Duodenal mucosa (tissue), 2 donors: ENCODE data around the gene MGAT3.

Experiments
- H3K27ac ChIP-seq: one replicate; pipeline ENCODE4 v1.7.0; 2013; ENCODE audit warnings: low read depth, low read length
- H3K27me3 ChIP-seq, 2 donors: one replicate each; pipeline ENCODE4 v1.7.0; 2013; ENCODE audit warnings: low read length in 2 of 2, control low read depth in 1 of 2; ENCODE audit not compliant: insufficient read depth in 2 of 2, control insufficient read depth in 1 of 2
- H3K36me3 ChIP-seq, 2 donors: one replicate each; pipeline ENCODE4 v1.7.0; 2013; ENCODE audit warnings: low read length in 2 of 2, control low read depth in 1 of 2; ENCODE audit not compliant: insufficient read depth in 2 of 2, control insufficient read depth in 1 of 2
- H3K4me1 ChIP-seq, 2 donors: one replicate each; pipeline ENCODE4 v1.7.0; 2013; ENCODE audit warnings: low read length in 2 of 2, control low read depth in 1 of 2; ENCODE audit not compliant: insufficient read depth in 2 of 2, control insufficient read depth in 1 of 2
- H3K4me3 ChIP-seq, 2 donors: one replicate each; pipeline ENCODE4 v1.7.0; 2013; ENCODE audit warnings: low read length in 2 of 2, low read depth in 1 of 2
- H3K9ac ChIP-seq, 2 donors: one replicate each; pipeline ENCODE4 v1.7.0; 2013; ENCODE audit warnings: low read length in 2 of 2, low read depth in 1 of 2
- H3K9me3 ChIP-seq, 2 donors: one replicate each; pipeline ENCODE4 v1.7.0; 2013; ENCODE audit warnings: low read length in 2 of 2, control low read depth in 1 of 2; ENCODE audit not compliant: control insufficient read depth in 1 of 2

MGAT3 gene

GRCh38 chr22:39534591-39535356, 78.0 kb downstream of the MGAT3 start:
- H3K9ac ChIP-seq = no peak overlapping the region
- H3K9me3 ChIP-seq = no peaks in the 10 kb centered on the region
- no peak overlapping the region for H3K27ac ChIP-seq
- H3K4me3 ChIP-seq = peak overlapping the region in 1 of 2 donors; percentile 1
- H3K4me1 ChIP-seq = peaks cover 26 to 31% of the 10 kb centered on the region in 2 donors
- no peaks in the 10 kb centered on the region for H3K27me3 ChIP-seq
- peaks cover 5 to 12% of the 10 kb centered on the region in 2 donors for H3K36me3 ChIP-seq

DNA sequence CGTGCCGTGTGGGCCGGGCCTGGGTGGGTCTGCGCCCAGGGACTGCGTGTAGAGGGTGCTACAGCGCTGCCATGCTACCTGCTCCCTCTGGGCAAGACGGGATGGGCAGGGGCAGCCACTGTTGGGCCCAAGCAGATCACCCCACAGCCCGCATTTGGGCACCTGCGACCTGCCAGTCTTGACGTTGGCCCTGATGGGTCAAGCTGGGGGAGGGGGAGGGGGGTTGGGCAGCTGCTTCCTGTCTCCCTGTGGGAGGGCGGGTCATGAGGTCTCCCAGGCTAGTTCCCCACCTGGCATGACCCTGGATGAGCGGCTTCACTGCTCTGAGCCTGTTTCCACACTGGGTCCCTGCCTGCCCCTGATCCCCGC, 78.5 kb downstream of the MGAT3 start:
- H3K4me3 ChIP-seq = no peak overlapping the region
- no peaks in the 10 kb centered on the region for H3K27me3 ChIP-seq
- H3K36me3 ChIP-seq = peaks cover 0 to 7% of the 10 kb centered on the region in 2 donors
- peaks cover 20 to 25% of the 10 kb centered on the region in 2 donors for H3K4me1 ChIP-seq
- no peaks in the 10 kb centered on the region for H3K9me3 ChIP-seq
- no peak overlapping the region for H3K27ac ChIP-seq
- no peak overlapping the region for H3K9ac ChIP-seq

GRCh38 chr22:39535831-39536449, 79.1 kb downstream of the MGAT3 start:
- Histone ChIP-seq H3K27me3 (no peaks in the 10 kb centered on the region), H3K4me1 (peaks cover 16 to 19% of the 10 kb centered on the region in 2 donors), H3K4me3 (no peak overlapping the region), H3K9me3 (no peaks in the 10 kb centered on the region), H3K9ac (no peak overlapping the region), H3K27ac (no peak overlapping the region), H3K36me3 (peaks cover 0 to 3% of the 10 kb centered on the region in 2 donors)

GRCh38 chr22:39536711-39537110, 79.9 kb downstream of the MGAT3 start:
- Histone ChIP-seq H3K27ac (no peak overlapping the region), H3K9ac (no peak overlapping the region), H3K36me3 (no peaks in the 10 kb centered on the region), H3K4me3 (no peak overlapping the region), H3K27me3 (no peaks in the 10 kb centered on the region), H3K9me3 (no peaks in the 10 kb centered on the region), H3K4me1 (peaks cover 8 to 12% of the 10 kb centered on the region in 2 donors)

GRCh38 chr22:39537975-39538374, 81.2 kb downstream of the MGAT3 start:
- H3K27ac ChIP-seq = no peak overlapping the region
- H3K9me3 ChIP-seq = no peaks in the 10 kb centered on the region
- H3K4me1 ChIP-seq = peaks cover 4 to 7% of the 10 kb centered on the region in 2 donors
- no peaks in the 10 kb centered on the region for H3K36me3 ChIP-seq
- H3K9ac ChIP-seq = no peak overlapping the region
- H3K27me3 ChIP-seq = no peaks in the 10 kb centered on the region
- no peak overlapping the region for H3K4me3 ChIP-seq
